CD4-positive, alpha-beta T cell treated with Interleukin-4 for 4 hours (primary cell): ENCODE results near the gene SMIM28.
"Not testable (repeated sequence)": the region's sequence is repeated elsewhere in the genome, so short reads cannot be mapped to it uniquely, and the experiment has no call there.

Experiments used
- DNase-seq: peaks from one replicate; pipeline ENCODE4 v3.0.0-alpha.2; 2020

The SMIM28 gene

GRCh38 chr6:138410048-138410735 is 32.5 kb downstream of the SMIM28 start:
- DNase-seq: no peak

GRCh38 chr6:138410972-138411880 is 33.5 kb downstream of the SMIM28 start:
- DNase-seq: no peak

- DNase-seq: no peak
Observed at GRCh38 chr6:138415125-138415524, 37.4 kb downstream of the SMIM28 start.

- DNase-seq: no peak
Observed at GRCh38 chr6:138416206-138416605, 38.5 kb downstream of the SMIM28 start.

GRCh38 chr6:138417493-138418117 is 39.9 kb downstream of the SMIM28 start:
- no peak for DNase-seq

GRCh38 chr6:138418118-138418742 is 40.5 kb downstream of the SMIM28 start:
- no peak for DNase-seq

GRCh38 chr6:138419766-138420165 is 42.1 kb downstream of the SMIM28 start:
- DNase-seq: no peak

GRCh38 chr6:138420356-138420755 is 42.7 kb downstream of the SMIM28 start:
- no peak for DNase-seq

- no peak for DNase-seq
Observed at GRCh38 chr6:138421089-138421488, 43.4 kb downstream of the SMIM28 start.

GRCh38 chr6:138421608-138422007 is 43.9 kb downstream of the SMIM28 start:
- DNase-seq: no peak

- no peak for DNase-seq
Observed at GRCh38 chr6:138422861-138423260, 45.2 kb downstream of the SMIM28 start.

GRCh38 chr6:138424004-138424904 is 46.5 kb downstream of the SMIM28 start:
- no peak for DNase-seq

GRCh38 chr6:138425256-138425655 is 47.6 kb downstream of the SMIM28 start:
- not testable (repeated sequence) for DNase-seq

GRCh38 chr6:138426500-138427123 is 48.9 kb downstream of the SMIM28 start:
- no peak for DNase-seq

- no peak for DNase-seq
Observed at GRCh38 chr6:138427701-138428100, 50.0 kb downstream of the SMIM28 start.

- DNase-seq: peak; percentile 66
Observed at GRCh38 chr6:138428944-138429598, 51.4 kb downstream of the SMIM28 start.

GRCh38 chr6:138429761-138430160 is 52.1 kb downstream of the SMIM28 start:
- DNase-seq: no peak

GRCh38 chr6:138430361-138431145 is 52.8 kb downstream of the SMIM28 start:
- DNase-seq: no peak

GRCh38 chr6:138431256-138432062 is 53.8 kb downstream of the SMIM28 start:
- no peak for DNase-seq

- DNase-seq: no peak
Observed at GRCh38 chr6:138432063-138432356, 54.3 kb downstream of the SMIM28 start.
